ENCODE measurements around the gene GAMT. TPM values are rescaled to one million over a fixed set of nuclear protein-coding genes. Genes with fewer than 3 reads are reported as not detected.
"Not testable (repeated sequence)": the region's sequence is repeated elsewhere in the genome, so short reads cannot be mapped to it uniquely, and the experiment has no call there.

GAMT gene
- polyA plus RNA-seq, 1 experiment, result 26.9 TPM

DNA sequence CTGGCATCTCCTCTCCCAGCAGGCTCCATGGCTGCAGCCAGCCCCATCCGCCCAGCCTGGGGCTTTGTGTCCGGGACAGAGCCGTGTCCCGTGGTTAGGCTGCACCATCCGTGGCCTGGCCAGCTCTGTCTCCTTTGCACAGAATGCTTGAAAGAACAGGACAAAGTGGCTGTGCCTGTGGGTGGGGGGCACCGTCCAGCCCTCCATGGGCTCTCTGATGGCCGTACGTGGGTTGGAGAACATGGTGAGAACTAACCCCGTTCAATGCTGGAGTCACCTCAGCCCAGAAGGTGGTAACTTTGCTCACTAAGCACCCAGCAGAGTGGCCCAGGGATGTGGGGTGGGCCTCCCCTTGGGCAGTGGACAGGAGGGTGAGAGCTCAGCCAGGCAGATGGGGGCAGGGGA, 39.7 kb upstream of the GAMT start:
- H3K9me3 ChIP-seq (ENCODE audit: control insufficient read depth, insufficient read depth, low read length), result peaks cover 3% of the 10 kb centered on the region; the same call in 1 of the 2 replicates
- no peak for DNase-seq (ENCODE audit: low read depth, low spot score)
- peaks cover 3% of the 10 kb centered on the region for H3K27me3 ChIP-seq (ENCODE audit: control insufficient read depth, insufficient read depth, low read length)
- ChIA-PET CTCF (no interaction called here), POLR2A (no interaction called here)
- H3K27ac ChIP-seq (ENCODE audit: low read depth, low read length), result no peak overlapping the region
- no peak overlapping the region for H3K4me3 ChIP-seq (ENCODE audit: low read depth, low read length)
- TF ChIP-seq CTCF (IDR thresholded peaks at IDR 0.05; ENCODE audit: low read depth, low read length), result no peak

GRCh38 chr19:1440418-1440801, 39.1 kb upstream of the GAMT start:
- TF ChIP-seq CTCF (IDR thresholded peaks at IDR 0.05; ENCODE audit: low read depth, low read length), result no peak
- DNase-seq (ENCODE audit: low read depth, low spot score), result no peak
- no peak overlapping the region for H3K4me3 ChIP-seq (ENCODE audit: low read depth, low read length)
- ChIA-PET POLR2A (no interaction called here), CTCF (no interaction called here)
- H3K9me3 ChIP-seq (ENCODE audit: control insufficient read depth, insufficient read depth, low read length), result peaks cover 3% of the 10 kb centered on the region; the same call in 1 of the 2 replicates
- H3K27ac ChIP-seq (ENCODE audit: low read depth, low read length), result no peak overlapping the region
- H3K27me3 ChIP-seq (ENCODE audit: control insufficient read depth, insufficient read depth, low read length), result peaks cover 1% of the 10 kb centered on the region

- DNase-seq (ENCODE audit: low read depth, low spot score); POLR2A ChIA-PET; H3K27ac ChIP-seq (ENCODE audit: low read depth, low read length); H3K27me3 ChIP-seq (ENCODE audit: control insufficient read depth, insufficient read depth, low read length); H3K9me3 ChIP-seq (ENCODE audit: control insufficient read depth, insufficient read depth, low read length); CTCF ChIA-PET: not testable (repeated sequence)
- peak overlapping the region; percentile 61 for H3K4me3 ChIP-seq (ENCODE audit: low read depth, low read length)
Measured at GRCh38 chr19:1439525-1440417, 38.4 kb upstream of the GAMT start.

DNA sequence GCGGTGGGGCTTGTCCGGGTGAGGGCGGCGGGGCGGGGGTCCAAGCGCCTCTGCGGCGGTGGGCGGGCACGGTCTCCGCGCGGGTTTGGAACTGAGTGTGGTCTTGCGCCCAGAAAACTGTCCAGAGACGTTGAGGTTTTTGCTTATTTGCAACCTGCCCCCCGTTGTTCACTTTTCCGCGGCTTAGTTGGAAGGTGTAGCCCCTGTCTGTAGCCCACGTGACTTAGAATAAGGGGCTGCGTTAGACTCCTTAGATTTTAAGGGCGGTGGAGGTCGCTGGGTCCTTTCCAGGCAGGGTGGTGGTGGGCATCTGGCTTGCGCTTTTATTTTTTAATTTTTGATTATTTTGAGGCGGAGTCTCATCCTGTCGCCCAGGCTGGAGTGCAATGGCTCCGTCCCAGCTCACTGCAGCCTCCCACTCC, 37.6 kb upstream of the GAMT start:
- ChIA-PET POLR2A (interaction anchor here (0.7 kb wide), 1 partner anchor 195 kb away, joined by 3 read pairs; no protein-coding TSS in a partner anchor), CTCF (no interaction called here)
- Histone ChIP-seq H3K9me3 (ENCODE audit: control insufficient read depth, insufficient read depth, low read length) (peaks cover 6% of the 10 kb centered on the region; the same call in 1 of the 2 replicates), H3K27ac (ENCODE audit: low read depth, low read length) (no peak overlapping the region), H3K4me3 (ENCODE audit: low read depth, low read length) (peak overlapping the region; percentile 61), H3K27me3 (ENCODE audit: control insufficient read depth, insufficient read depth, low read length) (no peaks in the 10 kb centered on the region)
- TF ChIP-seq CTCF (IDR thresholded peaks at IDR 0.05; ENCODE audit: low read depth, low read length), result no peak
- DNase-seq (ENCODE audit: low read depth, low spot score), result no peak

GRCh38 chr19:1438035-1438932, 36.9 kb upstream of the GAMT start, which contains the start of gene RPS15:
TSS of gene RPS15 (plus strand) at chr19:1438396. CDS start at chr19:1438426, 30 bp downstream.
- POLR2A ChIA-PET, result interaction anchor here (0.7 kb wide), 1 partner anchor 194 kb away, joined by 3 read pairs; no protein-coding TSS in a partner anchor
- CTCF ChIA-PET, result interaction anchor here (0.6 kb wide), 1 partner anchor 717 kb away, joined by 4 read pairs; no protein-coding TSS in a partner anchor
- Histone ChIP-seq H3K27me3 (ENCODE audit: control insufficient read depth, insufficient read depth, low read length) (no peaks in the 10 kb centered on the region), H3K4me3 (ENCODE audit: low read depth, low read length) (peak within 1 kb of the TSS; percentile 61), H3K9me3 (ENCODE audit: control insufficient read depth, insufficient read depth, low read length) (peaks cover 6% of the 10 kb centered on the region; the same call in 1 of the 2 replicates), H3K27ac (ENCODE audit: low read depth, low read length) (peak within 1 kb of the TSS; percentile 94)
- peak; percentile 92 for DNase-seq (ENCODE audit: low read depth, low spot score)
- peak; percentile 90 for TF ChIP-seq CTCF (IDR thresholded peaks at IDR 0.05; ENCODE audit: low read depth, low read length)
